CD4-positive, alpha-beta T cell treated with Interferon alpha-2 for 1 hour (primary cell): Measurements from ENCODE around the gene SIDT2.
A peak's percentile ranks its signal among the peaks of the same experiment; 100 is the strongest.

Experiments
- DNase-seq, 2 donors: peaks; one replicate each; pipeline ENCODE4 v3.0.0-alpha.2; 2020 to 2022

The SIDT2 gene

DNA sequence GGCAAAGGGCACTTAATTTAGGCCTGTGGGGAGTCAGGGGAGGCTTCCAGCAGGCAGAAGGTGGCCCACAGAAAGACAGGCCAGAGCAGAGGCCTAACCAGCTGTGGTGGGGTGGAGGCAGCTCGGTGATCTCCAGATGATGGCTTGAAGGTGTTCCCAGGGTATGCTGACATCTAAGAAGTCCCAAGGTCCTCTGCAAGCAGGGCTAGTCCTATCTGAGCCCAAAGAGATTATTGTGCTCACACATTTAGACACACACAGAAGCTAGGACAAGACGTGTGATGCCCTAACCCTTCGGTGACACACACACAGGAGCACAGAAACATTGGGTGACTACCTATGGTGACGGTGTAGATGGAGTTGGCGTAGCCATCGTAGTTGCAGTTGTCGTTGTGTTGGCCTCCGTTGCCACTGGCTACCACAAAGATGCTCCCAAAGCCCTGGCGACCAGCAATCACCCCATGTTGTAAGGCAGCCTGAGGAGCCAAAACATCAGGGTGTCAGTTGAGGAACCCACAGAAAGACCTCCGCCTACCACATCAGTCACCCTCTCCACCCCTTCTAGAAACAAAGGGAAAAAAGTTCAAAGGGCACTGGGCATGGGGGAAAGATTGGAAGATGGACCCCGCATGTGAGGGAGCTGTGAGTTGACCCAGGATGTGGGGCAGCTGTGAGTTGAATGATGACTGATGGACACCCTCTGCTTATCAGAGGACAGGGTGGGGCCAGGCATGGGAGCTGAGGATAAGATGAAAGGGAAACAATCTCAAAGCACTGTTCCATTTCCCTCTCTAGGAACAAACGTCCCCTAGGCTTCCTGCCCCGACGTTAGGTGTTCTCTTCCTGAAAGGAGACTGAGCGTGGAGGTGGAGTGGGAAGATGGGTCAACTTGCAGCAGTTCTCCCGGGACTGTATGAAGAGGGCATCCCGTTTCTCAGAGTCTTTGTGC, 45.5 kb downstream of the SIDT2 start:
- no peak for DNase-seq

DNA sequence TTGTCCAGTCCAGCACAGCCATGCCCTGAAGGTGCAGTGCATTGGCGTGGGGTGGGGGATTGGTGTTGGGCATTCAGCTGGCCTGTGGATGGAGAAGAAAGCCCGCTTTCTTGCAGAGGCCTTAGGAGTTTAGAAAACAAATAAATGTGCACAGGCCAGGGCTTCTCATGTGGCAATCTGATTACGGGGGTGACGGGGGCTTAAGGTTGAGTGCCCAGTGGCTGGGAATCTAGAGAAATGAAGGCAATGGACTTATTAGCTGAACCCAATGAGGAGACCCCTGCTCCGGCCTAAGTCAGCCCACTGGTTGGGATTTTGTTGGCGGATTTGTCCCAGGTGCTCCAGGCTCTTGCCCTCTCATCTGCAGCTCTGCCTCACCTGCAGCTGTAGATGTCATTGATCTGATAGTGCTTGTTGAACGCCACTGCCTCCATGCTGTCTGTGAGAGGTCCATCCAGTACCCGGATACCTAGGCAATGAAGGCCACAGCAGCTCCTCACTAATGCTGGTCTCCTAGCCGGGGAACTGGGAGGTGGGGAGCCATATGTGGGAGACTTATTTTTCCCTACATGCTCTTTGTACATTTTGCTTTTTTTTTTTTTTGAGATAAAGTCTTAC, 47.1 kb downstream of the SIDT2 start:
- no peak for DNase-seq

DNA sequence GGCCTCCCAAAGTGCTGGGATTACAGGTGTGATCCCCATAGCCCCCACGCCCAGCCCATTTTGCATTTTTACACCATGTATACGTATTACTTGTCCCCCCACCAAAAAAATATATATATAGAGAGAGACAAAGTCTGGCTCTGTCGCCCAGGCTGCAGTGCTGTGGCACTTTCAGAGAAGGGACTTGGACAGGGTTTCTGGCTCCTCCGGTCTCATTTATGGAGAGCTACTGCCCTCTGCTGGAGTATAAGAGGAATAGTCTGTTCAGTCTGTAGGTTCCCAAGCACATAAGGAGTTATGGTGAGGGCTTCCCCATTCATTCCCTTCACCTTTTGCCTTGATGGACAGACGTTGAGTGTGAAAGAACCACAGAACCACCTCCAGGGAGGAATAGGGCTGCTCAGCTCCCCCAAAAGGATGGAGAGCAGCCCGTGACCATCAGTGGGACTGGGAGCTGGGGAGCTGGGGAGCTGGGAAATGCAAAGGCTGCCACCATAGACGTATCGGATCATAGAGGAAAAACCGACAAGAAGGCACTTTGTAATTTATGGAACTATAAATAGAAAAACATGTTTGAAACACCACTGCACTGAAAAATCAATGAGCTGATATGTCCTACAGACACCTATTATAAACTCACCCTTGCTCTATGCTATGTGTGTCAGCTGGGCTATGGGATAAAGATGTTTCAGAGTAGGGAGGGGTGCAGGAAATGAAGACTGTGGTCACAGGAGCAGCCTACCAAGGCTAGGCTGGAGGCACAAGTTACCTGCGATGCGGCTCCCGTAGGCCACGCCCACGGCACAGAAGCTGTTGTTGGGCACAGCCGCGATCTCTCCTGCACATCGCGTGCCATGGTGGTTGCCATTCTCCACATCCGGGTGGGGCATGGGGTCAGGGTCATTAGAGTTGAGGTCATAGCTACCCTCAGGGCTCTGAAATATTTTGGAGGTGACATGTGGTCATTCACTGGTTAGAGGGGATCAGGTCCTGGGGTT, 48.1 kb downstream of the SIDT2 start:
- DNase-seq = peak; percentile 67 to 81

DNA sequence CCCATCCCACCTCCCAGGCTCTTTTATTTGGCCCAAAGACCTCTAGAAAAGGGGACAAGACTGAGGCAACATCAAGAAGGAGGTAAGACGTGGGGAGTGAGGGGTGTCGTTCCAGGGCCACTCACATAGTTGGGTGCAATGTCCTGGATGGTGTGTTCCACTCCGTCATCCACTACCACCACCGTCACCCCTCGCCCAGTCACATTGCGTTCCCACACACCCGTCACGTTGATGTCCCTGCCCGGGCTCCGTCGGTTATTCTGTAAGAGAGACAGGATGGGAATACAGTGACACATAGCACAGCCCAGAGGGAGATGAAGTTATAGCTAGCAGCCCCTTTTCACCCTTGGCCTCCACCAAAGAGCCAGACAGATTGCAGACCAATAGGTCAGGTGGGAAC, 49.5 kb downstream of the SIDT2 start:
- DNase-seq = no peak

DNA sequence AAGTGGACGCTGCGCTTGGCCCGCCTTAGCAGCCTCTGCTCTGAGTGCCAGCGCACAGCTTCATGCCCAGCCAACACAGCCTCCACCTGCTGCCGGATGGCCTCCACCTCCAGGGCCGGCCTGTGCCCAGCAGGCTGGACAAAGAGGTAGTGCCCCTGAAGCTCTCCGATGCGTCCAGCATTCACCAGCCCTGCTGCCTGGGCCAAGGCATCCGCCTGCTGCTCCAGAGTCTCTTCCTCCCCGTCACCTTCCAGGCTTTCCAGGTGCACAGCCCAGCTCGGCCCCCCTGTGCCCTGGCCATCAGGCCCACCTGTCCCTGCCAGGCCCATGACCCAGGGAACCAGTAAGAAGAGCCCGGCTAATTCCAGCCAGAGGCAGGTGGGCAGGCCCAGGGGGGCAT, 50.9 kb downstream of the SIDT2 start:
- DNase-seq = no peak

DNA sequence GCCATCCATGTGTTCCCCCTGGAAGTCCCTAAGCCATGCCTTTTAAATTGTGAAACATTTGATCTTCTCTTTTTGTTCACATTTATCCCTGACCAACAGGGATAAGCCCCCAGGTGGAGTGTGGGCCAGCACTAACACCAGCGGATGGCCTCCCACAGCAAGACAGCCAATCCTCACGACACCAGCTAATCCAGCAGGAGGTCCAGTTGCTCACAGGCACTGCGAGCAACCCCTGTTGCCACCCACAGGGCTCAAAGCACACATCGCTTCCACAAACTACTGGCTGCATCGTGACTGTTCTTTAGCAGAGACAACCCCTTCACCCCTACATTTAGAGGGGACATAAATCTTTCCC, 51.4 kb downstream of the SIDT2 start:
- no peak for DNase-seq

DNA sequence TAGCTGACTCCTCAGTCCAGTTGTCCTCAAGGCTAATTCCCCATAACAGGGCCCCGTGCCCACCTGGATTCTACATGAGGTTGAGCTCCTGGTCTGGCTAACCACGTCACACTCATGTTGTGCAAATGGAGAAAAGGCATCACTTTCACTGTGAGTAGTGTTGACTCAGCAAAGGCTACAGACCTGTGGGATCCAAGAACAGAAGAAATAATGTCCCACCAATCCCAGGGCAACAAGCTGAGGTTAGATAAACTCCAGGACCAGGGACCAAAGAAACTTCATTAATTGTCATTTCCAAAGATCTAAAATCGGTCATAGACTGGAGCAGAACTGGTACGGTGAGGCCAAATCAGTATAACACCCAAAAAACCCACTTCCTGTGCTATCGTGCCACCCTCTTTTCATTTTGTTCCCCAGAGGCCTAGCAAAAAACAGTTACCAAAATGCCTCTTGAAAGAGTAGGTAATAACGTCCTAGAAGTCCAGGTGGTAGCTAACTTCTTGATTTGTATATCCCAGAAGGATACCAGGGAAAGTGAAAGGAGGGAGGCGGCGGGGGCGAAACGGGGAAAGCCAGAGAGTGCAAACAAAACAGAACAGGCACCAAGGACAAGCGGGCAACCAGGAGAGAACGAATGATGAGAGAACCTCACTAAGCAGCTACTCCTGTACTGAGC, 51.9 kb downstream of the SIDT2 start:
- peak; percentile 18 to 68 for DNase-seq

DNA sequence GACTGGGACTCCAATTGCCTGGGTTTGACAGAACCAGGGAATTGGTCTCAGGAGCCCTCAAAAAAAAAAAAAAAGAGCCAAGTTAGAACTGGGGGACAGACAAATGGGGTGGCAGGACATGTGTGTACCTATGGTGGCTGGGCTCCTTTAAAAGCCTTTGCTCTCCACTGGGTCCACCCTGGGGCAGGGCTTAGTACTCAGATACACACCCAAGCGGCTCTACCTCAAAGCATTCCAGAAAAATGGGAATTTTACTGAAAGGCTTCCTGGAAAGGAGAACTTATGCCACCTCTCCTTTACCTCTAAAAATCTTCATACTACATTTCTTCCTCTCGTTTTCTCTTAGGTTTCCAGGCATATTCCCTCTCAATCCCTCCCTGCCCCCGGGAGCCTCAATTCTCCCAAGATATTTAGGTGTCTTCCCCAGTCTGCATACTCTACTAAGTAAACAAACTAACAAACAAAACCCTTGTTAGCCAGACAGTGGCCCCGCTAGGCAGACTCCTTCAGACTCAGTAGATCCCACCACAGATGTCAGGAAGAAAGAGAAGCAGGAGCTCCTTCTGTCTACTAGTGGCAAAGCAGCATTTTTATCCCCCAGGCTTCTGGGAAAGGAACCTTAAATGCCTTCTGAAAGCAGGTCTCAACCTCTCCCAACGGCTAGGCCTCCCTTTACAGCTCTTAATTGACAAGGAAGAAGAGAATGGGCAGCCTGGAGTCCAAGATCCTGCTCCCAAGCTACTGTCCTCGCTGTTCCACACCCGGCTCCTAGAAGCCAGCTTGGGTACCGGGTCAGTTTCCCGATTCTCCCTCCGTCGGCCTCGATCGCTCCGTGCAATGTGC, 52.7 kb downstream of the SIDT2 start:
- no peak for DNase-seq

DNA sequence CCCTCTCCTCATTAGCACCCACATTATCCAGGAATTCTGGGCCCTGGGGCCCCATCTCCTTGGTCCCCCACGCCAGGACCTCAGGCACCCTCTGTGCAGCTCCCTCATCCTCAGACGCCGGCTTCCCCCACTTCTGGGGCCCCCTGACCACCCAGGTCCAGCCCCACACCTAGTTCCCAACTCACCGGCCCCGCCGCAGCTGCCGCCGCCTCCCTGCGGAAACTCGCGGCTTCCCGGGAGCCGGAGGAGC, 53.2 kb downstream of the SIDT2 start, which contains the start of gene PCSK7:
Gene PCSK7, minus strand, starts transcription at position 232 of the 250 bp plus-strand sequence. CDS start 2,229 bp downstream, outside the sequence.
- no peak for DNase-seq

DNA sequence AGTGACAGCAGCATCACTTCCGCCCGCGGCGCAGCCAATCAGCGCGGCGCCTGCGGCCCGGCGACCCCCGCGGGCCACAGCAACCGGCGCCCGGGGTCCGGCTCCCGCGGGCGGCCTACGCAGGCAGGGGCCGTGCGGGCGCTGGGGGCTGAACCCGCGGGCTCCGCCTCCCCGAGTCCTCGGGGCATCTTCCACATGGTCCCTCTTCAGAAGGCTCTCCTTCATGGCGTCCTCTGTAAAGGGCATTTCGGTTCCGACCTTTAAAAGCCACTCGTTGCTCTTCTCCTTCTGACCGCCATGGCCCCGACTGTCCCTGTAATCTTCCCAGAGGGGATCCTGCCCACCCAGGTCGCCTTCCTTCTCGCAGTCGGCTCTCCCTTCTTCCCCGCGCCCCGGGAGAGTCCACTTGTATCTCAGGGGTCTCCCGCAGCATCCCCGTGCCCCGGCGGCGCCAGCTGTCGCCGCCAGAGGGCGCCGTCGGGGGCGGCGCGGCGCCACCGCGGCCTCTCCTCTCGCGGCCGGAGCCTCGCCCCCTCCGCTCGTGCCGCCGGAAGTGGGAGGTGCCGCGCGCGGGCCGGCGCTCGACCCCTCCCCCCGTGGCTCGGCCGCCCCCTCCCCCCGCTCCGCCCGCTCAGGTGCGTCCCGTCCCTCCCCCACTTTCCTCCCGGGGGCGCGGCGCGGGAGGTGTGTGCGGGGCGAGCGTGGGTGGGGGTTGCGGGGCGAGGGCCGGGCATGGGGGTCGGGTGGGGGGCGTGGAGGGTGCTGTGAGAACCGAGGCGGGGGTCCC, 53.7 kb downstream of the SIDT2 start, which contains the start of gene RNF214:
Gene RNF214, plus strand, starts transcription at position 580 of the 787 bp plus-strand sequence. CDS start 1,602 bp downstream, outside the sequence.
- DNase-seq = peak; percentile 80 to 86

DNA sequence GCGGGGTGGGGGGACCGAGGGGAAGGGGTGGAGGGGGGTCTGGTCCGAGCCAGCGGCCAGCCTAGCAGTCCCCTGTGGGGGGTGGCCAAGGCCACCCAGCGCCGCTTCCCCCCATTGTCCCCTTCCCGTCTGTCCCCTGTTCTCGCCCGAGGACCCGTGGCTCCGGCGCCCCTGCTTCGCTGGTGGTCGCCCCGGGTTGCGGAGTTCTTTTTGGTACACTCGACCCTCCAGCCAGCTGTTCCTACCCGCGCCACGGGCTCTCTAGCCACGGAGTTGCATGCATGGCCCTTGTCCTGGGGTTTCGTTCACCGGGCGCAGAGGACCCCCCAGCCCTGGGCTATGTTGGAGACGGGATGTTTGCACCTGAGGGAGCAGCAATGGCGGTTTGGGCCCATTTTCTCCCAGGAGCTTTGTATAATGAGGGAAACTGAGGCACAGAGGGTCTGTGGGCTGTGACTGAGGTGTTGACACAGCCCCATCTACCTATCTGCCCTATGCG, 54.4 kb downstream of the SIDT2 start:
- DNase-seq = peak in 1 of 2 donors; percentile 14

DNA sequence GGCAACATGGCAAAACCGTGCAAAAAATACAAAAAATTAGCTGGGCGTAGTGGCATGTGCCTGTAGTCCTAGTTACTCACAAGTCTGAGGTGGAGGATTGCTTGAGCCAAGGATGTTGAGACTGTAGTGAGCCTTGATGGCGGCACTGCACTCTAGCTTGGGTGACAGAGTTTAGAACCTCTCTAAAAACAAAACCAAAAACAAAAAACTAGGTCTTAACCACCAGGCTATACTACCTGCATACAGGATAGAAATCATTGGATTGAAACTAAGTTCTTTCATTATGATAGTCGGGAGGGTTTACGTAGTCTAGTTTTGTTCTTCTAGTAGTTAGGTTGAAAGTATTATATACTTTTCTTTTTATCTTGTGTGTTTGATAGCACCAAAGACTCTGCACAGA, 59.7 kb downstream of the SIDT2 start:
- no peak for DNase-seq

DNA sequence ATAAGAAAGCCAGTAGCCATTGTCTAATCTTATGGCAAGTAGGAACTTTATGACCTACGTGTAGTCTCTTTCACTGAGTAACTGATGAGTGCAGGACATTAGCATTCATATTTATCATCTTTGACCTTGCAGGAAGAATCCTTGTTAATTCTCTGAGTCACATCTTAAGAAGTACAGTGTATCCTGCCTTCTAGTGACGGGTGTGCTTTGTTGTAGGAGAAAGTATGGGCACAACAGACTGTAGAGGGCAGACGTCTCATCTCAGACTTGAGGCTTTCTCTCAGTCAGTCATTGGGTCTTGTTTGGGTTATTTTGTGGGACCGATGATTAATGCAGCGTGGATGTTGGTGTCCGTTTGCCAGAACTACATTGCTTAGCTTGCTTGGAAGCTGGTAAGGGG, 60.8 kb downstream of the SIDT2 start:
- no peak for DNase-seq
